HG03025 (cell line): Measurements from ENCODE around the gene STYXL2.
A peak's percentile ranks its signal among the peaks of the same experiment; 100 is the strongest.

Experiments
- ATAC-seq: cut with Tn5 transposase; IDR thresholded peaks from one replicate; pipeline ENCODE4 v1.9.1; 2021; ENCODE audit warnings: mild to moderate bottlenecking, moderate library complexity; ENCODE audit not compliant: unreplicated experiment, low FRiP score

The STYXL2 gene

GRCh38 chr1:167093846-167094516, at the start of gene STYXL2:
TSS of gene STYXL2 (plus strand) at chr1:167094075. CDS start at chr1:167094850, 775 bp downstream.
- ATAC-seq: no peak

- ATAC-seq: no peak
Measured at GRCh38 chr1:167051907-167052306, 42.0 kb upstream of the STYXL2 start.

- ATAC-seq: no peak
Measured at GRCh38 chr1:167052389-167052788, 41.5 kb upstream of the STYXL2 start.

GRCh38 chr1:167054531-167054930, 39.3 kb upstream of the STYXL2 start:
- no peak for ATAC-seq

GRCh38 chr1:167054946-167055630, 38.8 kb upstream of the STYXL2 start:
- ATAC-seq: no peak

GRCh38 chr1:167056529-167057231, 37.2 kb upstream of the STYXL2 start:
- no peak for ATAC-seq

- no peak for ATAC-seq
Measured at GRCh38 chr1:167057241-167057688, 36.6 kb upstream of the STYXL2 start.

- no peak for ATAC-seq
Measured at GRCh38 chr1:167059045-167059808, 34.6 kb upstream of the STYXL2 start.

- ATAC-seq: no peak
Measured at GRCh38 chr1:167059809-167060107, 34.1 kb upstream of the STYXL2 start.

GRCh38 chr1:167060141-167061072, 33.5 kb upstream of the STYXL2 start:
- no peak for ATAC-seq

- ATAC-seq: no peak
Measured at GRCh38 chr1:167061073-167061464, 32.8 kb upstream of the STYXL2 start.

GRCh38 chr1:167064621-167065020, 29.3 kb upstream of the STYXL2 start:
- ATAC-seq: no peak

- no peak for ATAC-seq
Measured at GRCh38 chr1:167065471-167065870, 28.4 kb upstream of the STYXL2 start.

GRCh38 chr1:167066333-167067122, 27.3 kb upstream of the STYXL2 start:
- ATAC-seq: peak; percentile 66

GRCh38 chr1:167067904-167068303, 26.0 kb upstream of the STYXL2 start:
- no peak for ATAC-seq

GRCh38 chr1:167068761-167069160, 25.1 kb upstream of the STYXL2 start:
- no peak for ATAC-seq

- no peak for ATAC-seq
Measured at GRCh38 chr1:167071286-167071685, 22.6 kb upstream of the STYXL2 start.

GRCh38 chr1:167076136-167076710, 17.7 kb upstream of the STYXL2 start:
- ATAC-seq: no peak
